Stimulated activated CD8-positive, alpha-beta memory T cell treated with anti-CD3 and anti-CD28 coated beads, Interleukin-12 subunit alpha, Interleukin-12 subunit beta, amount 100 ng/mL, for 4 hours (primary cell): ENCODE results near the gene FABP2.
A peak's percentile ranks its signal among the peaks of the same experiment; 100 is the strongest.
"Not testable (repeated sequence)": the region's sequence is repeated elsewhere in the genome, so short reads cannot be mapped to it uniquely, and the experiment has no call there.

Source experiments
- DNase-seq: peaks from one replicate; pipeline ENCODE4 v3.0.0-alpha.2; 2020; ENCODE audit warnings: low read depth

The FABP2 gene

GRCh38 chr4:119321921-119322687, at the start of gene FABP2:
TSS of gene FABP2 (minus strand) at chr4:119322138. CDS start at chr4:119322102, 36 bp downstream.
- no peak for DNase-seq

- DNase-seq, result not testable (repeated sequence)
Measured at GRCh38 chr4:119370951-119371683, 49.2 kb upstream of the FABP2 start.

GRCh38 chr4:119370392-119370791, 48.5 kb upstream of the FABP2 start:
- peak; percentile 17 for DNase-seq

GRCh38 chr4:119366802-119367201, 44.9 kb upstream of the FABP2 start:
- not testable (repeated sequence) for DNase-seq

GRCh38 chr4:119364203-119364602, 42.3 kb upstream of the FABP2 start:
- not testable (repeated sequence) for DNase-seq

GRCh38 chr4:119363372-119363771, 41.4 kb upstream of the FABP2 start:
- DNase-seq, result not testable (repeated sequence)

GRCh38 chr4:119362413-119362812, 40.5 kb upstream of the FABP2 start:
- not testable (repeated sequence) for DNase-seq

- not testable (repeated sequence) for DNase-seq
Measured at GRCh38 chr4:119359873-119360272, 37.9 kb upstream of the FABP2 start.

- DNase-seq, result not testable (repeated sequence)
Measured at GRCh38 chr4:119356796-119357195, 34.9 kb upstream of the FABP2 start.

GRCh38 chr4:119356041-119356440, 34.1 kb upstream of the FABP2 start:
- DNase-seq, result not testable (repeated sequence)

- not testable (repeated sequence) for DNase-seq
Measured at GRCh38 chr4:119353364-119353763, 31.4 kb upstream of the FABP2 start.

- DNase-seq, result not testable (repeated sequence)
Measured at GRCh38 chr4:119348169-119348568, 26.2 kb upstream of the FABP2 start.

GRCh38 chr4:119343293-119343692, 21.4 kb upstream of the FABP2 start:
- not testable (repeated sequence) for DNase-seq

GRCh38 chr4:119339895-119340294, 18.0 kb upstream of the FABP2 start:
- DNase-seq, result not testable (repeated sequence)

- DNase-seq, result no peak
Measured at GRCh38 chr4:119337010-119337409, 15.1 kb upstream of the FABP2 start.

GRCh38 chr4:119336332-119336979, 14.5 kb upstream of the FABP2 start:
- not testable (repeated sequence) for DNase-seq

GRCh38 chr4:119329835-119330620, 8.1 kb upstream of the FABP2 start:
- no peak for DNase-seq

- no peak for DNase-seq
Measured at GRCh38 chr4:119328695-119329094, 6.8 kb upstream of the FABP2 start.

GRCh38 chr4:119317990-119318389, 3.9 kb downstream of the FABP2 start:
- DNase-seq, result no peak

GRCh38 chr4:119315036-119315435, 6.9 kb downstream of the FABP2 start:
- DNase-seq, result no peak

- DNase-seq, result no peak
Measured at GRCh38 chr4:119314356-119314755, 7.6 kb downstream of the FABP2 start.

GRCh38 chr4:119313237-119313636, 8.7 kb downstream of the FABP2 start:
- DNase-seq, result no peak
